Rectal smooth muscle tissue (tissue), 1 donor: Measurements from ENCODE around the gene KIAA1217.

Experiments used
- H3K27ac ChIP-seq: one replicate; pipeline ENCODE4 v1.7.0; 2013; ENCODE audit warnings: low read depth, low read length, inconsistent platforms
- H3K27me3 ChIP-seq: one replicate; pipeline ENCODE4 v1.7.0; 2013; ENCODE audit warnings: low read length; ENCODE audit not compliant: control insufficient read depth, insufficient read depth
- H3K36me3 ChIP-seq: one replicate; pipeline ENCODE4 v1.7.0; 2013; ENCODE audit warnings: low read length; ENCODE audit not compliant: control insufficient read depth, insufficient read depth
- H3K4me1 ChIP-seq: one replicate; pipeline ENCODE4 v1.7.0; 2013; ENCODE audit warnings: low read length; ENCODE audit not compliant: control insufficient read depth, insufficient read depth
- H3K4me3 ChIP-seq: one replicate; pipeline ENCODE4 v1.7.0; 2013; ENCODE audit warnings: low read length
- H3K9ac ChIP-seq: one replicate; pipeline ENCODE4 v1.7.0; 2013; ENCODE audit warnings: low read length

KIAA1217 gene

DNA sequence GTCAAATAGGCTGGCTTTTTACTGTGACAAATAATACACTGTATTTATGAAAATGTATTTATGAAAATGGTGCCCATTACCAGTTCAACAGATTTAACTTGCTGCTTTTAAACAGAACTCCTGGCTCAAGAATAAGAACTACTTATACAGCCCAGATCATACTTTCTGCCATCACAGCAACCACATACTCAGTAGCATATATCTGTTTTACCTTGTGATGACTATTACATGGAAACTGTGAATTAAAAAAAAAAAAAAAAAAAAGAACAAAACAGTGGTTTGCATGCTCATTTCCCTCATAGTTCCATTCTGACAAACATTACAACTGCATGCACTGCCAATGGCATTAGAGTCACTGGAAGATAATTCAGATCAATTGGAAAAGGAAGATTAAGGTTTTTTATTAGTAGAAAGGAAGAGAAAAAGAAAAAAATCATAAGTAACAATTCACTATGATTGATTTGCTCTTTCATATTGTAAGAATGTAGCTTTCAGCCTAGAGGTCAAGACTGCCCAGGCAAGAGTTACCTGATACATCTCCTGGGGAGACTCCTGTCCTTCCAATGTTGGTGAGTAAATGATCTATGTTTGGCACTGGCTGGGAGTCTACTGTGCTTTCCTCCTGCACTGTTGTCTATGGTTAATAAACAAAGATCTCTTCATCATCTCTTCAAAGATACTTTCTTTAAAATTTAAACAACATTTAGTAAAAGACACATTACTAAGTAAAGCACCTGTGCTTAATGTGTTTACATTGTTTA lies 381.9 kb downstream of the KIAA1217 start:
- Histone ChIP-seq H3K9ac (no peak overlapping the region), H3K27ac (no peak overlapping the region), H3K27me3 (no peaks in the 10 kb centered on the region), H3K4me1 (no peaks in the 10 kb centered on the region), H3K4me3 (no peak overlapping the region), H3K36me3 (peaks cover 19% of the 10 kb centered on the region)

DNA sequence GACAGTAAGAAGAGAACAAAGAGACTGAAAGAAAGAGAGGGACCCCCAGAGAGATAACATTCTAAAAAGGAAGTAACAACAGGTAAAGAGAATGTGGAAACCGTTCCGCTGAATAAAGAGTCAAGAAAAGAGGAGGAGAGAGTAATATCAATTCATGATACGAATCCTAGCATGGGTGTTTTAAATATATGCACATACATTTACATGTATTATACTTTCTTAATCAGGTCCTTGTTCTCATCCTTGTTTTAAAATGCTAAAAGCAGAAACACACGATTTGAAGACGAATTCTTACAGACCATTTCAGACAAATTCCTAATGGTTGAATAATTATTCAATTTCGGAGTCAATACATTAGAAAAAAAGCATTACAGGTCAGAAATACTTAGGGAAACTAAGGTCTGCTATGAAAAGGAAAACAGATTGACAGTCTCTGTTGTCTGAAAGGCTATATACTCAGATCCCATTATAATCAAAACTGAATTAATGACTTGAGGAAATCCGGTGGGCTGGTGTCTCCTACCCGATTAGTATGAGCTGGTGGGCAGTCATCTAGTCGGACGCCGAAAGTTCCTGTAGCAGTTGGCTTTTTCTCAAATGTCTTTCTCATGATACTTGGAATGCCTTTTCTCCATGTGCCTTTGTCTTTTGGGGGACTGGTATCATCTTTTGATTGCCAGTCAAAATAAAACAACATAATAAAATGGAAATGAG lies 387.4 kb downstream of the KIAA1217 start:
- Histone ChIP-seq H3K36me3 (peaks cover 14% of the 10 kb centered on the region), H3K4me1 (no peaks in the 10 kb centered on the region), H3K27me3 (no peaks in the 10 kb centered on the region), H3K27ac (no peak overlapping the region), H3K4me3 (no peak overlapping the region), H3K9ac (no peak overlapping the region)

DNA sequence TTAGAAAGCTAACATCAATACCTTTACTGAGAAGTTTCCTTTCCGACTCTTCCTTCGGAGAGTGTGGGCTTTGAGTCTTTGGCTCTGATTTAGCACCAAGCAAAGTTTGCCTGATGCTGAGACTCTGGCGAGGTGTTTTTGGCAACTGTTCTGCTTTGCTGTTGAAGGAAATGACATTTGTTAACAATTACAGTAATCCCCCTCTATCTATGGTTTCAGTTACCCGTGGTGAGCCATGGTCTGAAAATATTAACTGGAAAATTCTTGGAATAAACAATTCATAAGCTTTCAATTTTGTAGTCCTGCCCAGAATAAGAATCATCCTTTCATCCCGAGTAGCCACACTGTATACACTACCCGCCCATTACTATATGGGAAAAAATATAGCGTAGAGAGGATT lies 388.5 kb downstream of the KIAA1217 start:
- Histone ChIP-seq H3K36me3 (peaks cover 15% of the 10 kb centered on the region), H3K9ac (no peak overlapping the region), H3K27me3 (no peaks in the 10 kb centered on the region), H3K4me1 (no peaks in the 10 kb centered on the region), H3K4me3 (no peak overlapping the region), H3K27ac (no peak overlapping the region)
